DMS 273 (cell line): Measurements from ENCODE around the gene NISCH.

Experiments
- DNase-seq: peaks from one replicate; lab custom pipeline; 2025; ENCODE audit not compliant: unreplicated experiment; lab: John Stamatoyannopoulos, UW

Gene NISCH

GRCh38 chr3:52455283-52456168, at the start of gene NISCH:
TSS of gene NISCH (plus strand) at chr3:52455604. CDS start at chr3:52455642, 38 bp downstream.
- peak; percentile 91 for DNase-seq

DNA sequence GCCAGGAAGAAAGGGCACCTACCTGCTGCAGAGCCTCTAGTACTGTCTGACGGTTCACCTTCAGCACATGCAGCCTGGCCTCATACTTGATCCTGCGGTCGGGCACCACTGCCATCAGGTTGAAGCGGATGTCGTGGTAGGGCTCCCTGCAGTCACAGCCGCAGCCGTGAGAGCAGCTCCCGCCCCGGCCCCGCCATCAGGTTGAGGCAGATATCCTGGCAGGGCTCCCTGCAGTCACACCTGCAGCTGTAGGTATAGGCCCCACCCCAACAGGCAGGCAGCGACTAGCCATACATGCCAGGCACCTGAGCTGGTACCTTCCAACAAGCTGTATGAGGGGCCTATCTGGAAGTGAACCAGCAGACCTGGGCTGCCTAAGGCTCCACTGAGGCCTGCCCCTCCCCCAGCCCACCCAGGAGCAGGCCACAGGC, 49.2 kb upstream of the NISCH start:
- DNase-seq, result no peak

DNA sequence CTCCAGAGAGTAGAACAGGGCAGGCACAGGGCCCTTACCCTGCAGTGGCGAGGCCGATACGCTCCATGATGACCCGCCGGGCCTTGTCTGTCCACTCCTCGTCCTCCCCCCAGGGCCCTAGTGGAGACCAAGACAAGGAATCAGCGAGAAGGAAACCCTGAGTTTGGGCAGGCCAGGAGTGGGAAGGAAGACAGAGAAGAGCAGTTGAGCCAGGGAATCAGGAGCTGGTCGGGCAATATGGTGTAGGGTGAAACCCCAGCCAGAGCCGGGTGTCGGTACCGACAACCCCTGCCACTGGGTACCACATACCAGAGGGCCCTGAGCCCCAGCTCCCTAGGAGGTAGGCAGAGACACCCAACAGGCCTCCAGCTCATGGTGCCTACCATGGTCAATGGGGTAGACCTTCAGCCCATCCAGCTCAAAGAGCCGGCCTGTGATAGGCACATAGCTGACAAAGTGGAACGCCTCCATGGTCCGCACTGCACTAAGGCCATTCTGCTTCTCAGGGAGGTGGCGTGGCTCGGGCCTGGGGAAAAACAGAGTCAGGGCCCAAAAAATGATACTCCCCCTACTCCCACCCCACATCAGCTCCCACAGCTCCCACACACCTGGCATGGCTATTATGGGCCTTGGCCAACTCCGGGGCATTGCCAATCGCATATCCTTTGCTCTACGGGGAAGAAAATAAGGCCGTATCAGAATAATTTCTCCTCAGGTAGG, 48.5 kb upstream of the NISCH start:
- no peak for DNase-seq

GRCh38 chr3:52407779-52408178, 47.6 kb upstream of the NISCH start:
- DNase-seq, result no peak

DNA sequence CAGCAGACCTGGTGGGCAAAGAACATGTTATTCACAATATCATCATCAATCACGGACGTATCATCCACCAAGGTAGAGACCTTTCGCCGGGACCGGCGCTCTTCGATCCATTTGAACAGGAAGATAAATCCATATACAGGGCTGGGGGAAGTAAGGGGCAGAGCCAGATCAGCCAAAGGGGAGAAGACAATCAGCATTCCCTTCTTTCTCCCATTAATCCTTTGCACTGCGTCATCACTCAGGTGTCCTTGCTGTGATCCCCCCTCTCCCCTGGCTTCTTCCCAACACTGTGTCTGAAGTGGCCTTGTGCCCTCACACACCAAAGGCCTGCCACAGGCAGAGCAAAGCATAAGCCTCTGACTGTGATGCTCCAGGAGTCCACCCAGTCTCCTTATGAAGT, 46.9 kb upstream of the NISCH start:
- no peak for DNase-seq

GRCh38 chr3:52415800-52416199, 39.6 kb upstream of the NISCH start:
- DNase-seq, result no peak

DNA sequence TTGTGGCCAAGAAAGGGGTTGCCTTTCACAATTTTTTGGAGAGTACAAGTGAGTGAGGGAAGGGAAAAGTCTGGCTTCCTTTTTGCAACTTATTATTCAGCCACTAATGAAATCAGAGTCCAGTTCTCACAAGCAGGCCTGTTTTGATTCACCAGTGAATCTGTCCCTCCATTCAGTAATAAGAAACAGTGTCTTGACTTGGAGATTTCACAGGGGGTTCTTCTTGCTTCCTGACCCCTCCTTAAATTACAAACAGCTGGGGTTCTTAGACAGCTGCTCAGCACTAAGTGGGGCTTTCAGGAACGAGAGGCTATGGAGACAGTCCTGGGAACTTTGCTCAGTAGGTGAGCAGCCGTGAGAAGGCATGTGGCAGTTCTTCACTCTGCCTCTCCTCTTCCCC, 35.0 kb upstream of the NISCH start:
- no peak for DNase-seq

DNA sequence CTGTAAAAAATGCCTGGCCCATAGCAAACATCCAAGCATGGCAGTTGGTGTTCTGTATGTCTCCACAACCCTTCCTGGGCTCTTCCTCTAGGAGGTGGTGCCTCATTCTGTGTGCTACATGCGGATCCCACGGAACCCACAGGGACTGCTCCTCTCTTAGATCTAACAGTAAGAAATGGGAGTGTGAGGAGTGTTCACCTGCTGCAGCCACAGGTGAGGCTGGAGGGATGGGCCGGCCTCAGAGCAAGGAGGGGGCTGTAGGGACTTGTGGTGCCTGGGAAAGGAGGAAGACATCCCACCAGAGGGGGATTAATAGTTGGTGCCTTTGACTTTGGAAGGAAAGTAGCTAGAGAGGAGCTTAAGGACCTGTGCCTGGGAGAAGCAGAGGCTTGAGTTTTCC, 32.7 kb upstream of the NISCH start:
- no peak for DNase-seq

GRCh38 chr3:52423173-52423572, 32.2 kb upstream of the NISCH start:
- DNase-seq, result no peak

GRCh38 chr3:52428151-52429005, 27.0 kb upstream of the NISCH start:
- peak; percentile 81 for DNase-seq

DNA sequence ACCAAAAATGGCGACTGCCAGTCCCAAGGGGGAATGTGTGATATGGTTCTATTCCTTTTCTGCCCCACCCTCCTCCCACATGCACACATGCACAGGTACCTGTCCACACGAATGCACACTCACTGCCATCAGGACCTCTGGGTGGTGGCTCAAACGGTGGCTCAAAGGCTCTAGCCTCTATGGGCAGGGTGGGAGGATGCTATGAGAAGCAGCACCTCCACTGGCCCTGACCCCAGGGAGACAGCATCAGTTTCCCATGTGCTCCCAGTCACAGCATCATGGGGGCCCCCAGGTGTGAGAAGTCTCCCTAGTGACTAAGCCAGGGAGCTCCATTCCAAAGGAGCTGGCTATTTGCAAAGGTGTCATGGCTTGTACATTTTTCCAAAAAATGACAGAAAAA, 26.4 kb upstream of the NISCH start:
- DNase-seq, result no peak

DNA sequence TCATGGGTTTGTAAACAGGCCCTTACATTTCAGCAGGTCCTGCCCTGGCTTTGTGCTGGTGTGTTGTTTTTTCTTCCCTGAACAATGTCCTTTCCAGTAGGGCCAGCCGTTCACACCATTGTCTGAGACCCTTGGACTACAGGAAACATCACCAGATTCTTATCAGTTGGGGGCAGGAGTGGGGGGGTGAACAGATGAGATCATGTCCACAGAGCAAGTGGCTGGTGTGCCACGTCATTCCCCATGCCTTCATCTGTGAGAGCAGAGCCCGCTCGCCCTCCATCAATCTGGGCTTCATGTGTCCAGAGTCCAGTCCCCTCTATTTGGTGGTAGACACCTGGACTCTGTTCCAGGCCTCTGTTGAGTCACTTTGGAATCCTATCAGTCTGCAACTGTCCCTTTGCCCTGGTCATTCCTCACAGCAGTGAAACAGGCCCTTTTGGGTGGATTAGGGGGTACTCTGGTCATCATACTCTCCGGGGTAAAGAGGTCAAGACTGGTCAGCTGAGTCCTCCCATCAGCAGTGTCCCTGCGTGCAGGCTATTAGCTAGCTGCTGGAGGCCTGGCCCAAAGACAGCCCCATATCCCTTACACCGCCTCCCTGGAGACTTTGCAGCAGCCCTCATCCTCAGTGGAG, 25.5 kb upstream of the NISCH start:
- no peak for DNase-seq

DNA sequence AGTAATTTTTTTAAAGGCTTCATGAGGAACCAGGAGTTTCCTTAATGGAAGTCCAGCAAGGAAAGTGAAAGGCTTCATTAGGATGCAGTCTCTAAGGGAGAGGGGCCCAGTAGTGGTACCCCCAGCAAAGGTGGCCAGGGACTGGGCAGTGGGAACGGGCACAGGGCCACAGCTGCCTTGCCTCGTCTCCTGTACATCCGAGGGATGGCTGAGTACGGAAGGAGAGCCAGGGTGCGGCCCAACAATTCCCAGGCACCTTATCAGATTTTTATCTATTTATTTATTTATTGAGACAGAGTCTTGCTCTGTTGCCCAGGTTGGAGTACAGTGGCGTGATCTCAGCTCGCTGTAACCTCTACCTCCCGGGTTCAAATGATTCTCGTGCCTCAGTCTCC, 25.0 kb upstream of the NISCH start:
- DNase-seq, result no peak

- no peak for DNase-seq
These were observed 23.8 kb upstream of the NISCH start for GRCh38 chr3:52431459-52432223.

DNA sequence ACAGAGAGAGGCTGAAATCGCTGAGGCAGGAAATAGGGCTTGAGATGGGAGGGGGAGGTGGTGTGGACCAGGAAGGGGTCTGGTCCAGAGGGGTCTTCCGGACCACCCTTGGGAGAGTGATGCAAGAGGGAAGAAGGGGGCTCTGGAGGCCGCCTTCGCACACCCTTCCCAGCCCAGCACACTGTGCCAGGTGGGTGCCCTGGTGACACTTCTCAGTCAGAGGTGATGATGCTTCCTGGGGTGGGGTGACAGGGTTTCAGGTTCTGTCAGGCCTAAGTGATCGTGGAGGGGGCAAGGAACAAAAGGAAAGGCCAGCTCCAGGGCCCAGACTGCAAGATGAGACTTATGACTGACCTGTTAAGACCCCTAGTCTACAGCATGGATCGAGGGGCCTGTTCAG, 23.2 kb upstream of the NISCH start:
- DNase-seq, result no peak

GRCh38 chr3:52432691-52433141, 22.7 kb upstream of the NISCH start:
- DNase-seq, result no peak

GRCh38 chr3:52433328-52433995, 21.9 kb upstream of the NISCH start:
- DNase-seq, result no peak

DNA sequence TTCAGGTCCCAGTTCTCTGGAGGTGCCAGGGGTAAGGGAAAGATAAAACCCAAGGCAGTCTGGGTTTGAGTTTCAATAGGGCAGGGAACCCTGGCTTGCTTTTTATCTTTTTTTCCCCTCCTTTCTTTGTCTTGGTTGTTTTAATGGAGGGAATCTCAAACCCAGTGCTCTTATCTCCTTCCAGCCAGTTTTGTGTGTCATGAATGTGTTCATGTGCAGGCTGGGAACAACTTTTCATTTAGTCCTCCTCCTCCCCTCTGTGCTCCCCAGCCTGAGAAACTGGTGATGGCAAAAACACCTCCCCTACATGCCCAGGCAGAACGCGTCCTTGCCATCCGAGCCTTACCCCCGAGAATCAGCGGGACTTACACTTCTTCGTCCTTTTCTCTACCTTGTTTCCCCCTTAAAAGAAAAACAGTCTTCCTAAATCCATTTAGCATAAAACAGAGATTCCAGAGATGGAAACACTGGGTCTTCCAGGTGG, 21.4 kb upstream of the NISCH start:
- no peak for DNase-seq

DNA sequence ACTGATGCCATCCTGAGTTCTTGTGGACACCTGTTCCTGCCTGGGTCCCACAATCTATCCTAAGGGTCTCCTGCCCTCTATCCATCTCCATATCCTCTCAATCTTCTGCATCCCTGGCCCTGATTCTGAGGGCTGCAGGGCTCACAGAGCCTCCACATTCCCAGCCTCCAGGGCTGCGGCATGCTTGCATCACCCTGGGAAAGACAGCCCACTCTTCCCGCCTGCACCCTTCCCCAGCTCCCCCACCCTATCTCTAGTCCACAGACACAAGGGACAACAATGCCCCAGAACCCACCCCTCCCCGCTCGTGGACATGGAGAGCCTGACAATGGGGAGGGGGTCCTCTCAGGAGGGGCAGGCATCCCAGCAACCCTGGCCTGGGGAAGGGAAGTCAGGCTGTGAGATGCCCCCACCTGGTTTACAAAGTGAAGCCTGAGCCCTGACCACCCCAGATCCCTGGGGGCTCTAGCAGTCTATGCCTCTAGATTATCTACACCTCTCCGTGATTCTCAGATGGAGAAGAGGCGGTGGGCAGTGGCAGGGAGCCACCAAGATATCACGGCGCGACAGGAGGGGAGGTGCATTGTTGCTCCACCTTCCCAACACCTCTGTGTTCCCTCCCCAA, 20.8 kb upstream of the NISCH start:
- no peak for DNase-seq
